Measurements from ENCODE around the gene C11orf24. TPM values are rescaled to one million over a fixed set of nuclear protein-coding genes. Genes with fewer than 3 reads are reported as not detected.

Gene C11orf24
- total RNA-seq, 2 experiments from 2014 or later = 29.2 to 30.0 TPM

DNA sequence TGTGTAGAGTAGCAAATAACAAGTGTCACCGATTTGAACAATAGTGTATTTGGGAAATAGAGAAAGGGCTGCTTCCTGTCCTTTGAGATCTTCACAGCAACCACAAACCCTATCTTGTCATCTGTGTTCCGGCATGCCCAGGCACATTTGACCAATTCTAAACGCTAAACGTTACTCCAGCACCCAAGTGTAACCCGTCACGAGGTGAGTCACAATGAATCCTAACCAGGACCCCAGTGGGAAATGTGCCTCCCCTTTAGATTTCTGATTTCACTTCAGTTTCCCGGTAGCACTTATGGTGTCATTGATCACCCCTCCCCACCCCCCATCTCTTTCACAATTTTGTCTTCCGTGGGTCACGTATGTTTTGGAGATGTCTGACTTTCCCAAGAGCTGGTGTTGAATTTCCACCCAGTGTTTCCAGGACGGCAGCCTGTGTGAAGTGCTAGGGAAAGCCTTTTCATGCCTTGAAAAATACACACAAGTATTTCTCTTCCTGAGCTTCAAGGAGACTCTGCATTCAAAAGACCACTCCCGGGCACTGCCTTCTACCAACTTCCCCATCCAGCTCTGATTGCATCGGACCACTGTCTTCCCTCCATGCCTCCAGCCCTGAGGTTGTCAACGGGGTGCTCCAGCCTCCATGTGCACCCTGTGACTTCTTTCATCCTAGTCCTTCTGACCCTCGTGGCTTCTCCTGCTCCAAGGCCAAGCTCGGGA lies 10.5 kb upstream of the C11orf24 start:
- H3K4me3 Mint-ChIP-seq = peak overlapping the region; percentile 70
- peak; percentile 90 for ATAC-seq
- peaks cover 2% of the 10 kb centered on the region for H3K27me3 Mint-ChIP-seq (ENCODE audit: low read depth)
- POLR2A ChIA-PET = interaction anchor here (1.0 kb wide), 2 partner anchors 11 to 22 kb away, joined by 3 read pairs; partner anchors contain the start of gene C11orf24
- CTCF ChIA-PET = interaction anchor here (0.8 to 1.1 kb wide), 5 partner anchors 10 to 25 kb away, joined by 3 to 6 read pairs (median 4); partner anchors contain the start of gene C11orf24
- peaks cover 32% of the 10 kb centered on the region for H3K4me1 Mint-ChIP-seq (ENCODE audit: low read depth)
- peak; percentile 76 for DNase-seq
- H3K9me3 Mint-ChIP-seq (ENCODE audit: insufficient read depth) = no peaks in the 10 kb centered on the region
- peak overlapping the region; percentile 93 for H3K27ac Mint-ChIP-seq
- H3K36me3 Mint-ChIP-seq (ENCODE audit: low read depth) = peaks cover 7% of the 10 kb centered on the region

DNA sequence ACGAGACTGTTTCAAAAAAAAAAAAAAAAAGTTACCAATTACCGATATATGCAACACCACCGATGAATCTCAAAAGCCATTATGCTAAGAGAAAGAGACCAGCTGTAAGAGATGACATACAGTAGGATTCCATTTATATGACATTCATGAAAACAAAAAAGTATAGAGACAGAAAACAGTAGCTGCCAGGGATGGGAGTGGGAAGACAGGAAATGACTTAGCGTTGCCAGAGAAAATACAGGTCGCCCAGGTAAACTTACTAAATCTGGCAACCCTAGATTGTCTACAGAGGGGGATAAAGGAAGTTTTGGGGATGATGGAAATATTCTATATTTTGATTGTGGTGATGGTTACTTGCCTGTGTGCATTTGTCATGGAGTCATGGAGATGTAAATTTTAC lies 7.9 kb upstream of the C11orf24 start:
- Mint-ChIP-seq H3K4me3 (no peak overlapping the region), H3K4me1 (ENCODE audit: low read depth) (peaks cover 30% of the 10 kb centered on the region), H3K36me3 (ENCODE audit: low read depth) (peaks cover 7% of the 10 kb centered on the region), H3K27me3 (ENCODE audit: low read depth) (peaks cover 1% of the 10 kb centered on the region), H3K27ac (no peak overlapping the region), H3K9me3 (ENCODE audit: insufficient read depth) (no peaks in the 10 kb centered on the region)
- no peak for DNase-seq
- ChIA-PET CTCF (interaction anchor here (2.0 to 4.6 kb wide), 2 partner anchors 19 to 21 kb away, joined by 8 to 19 read pairs; no protein-coding TSS in a partner anchor), POLR2A (interaction anchor here (0.7 kb wide), 1 partner anchor 35 kb away, joined by 3 read pairs; no protein-coding TSS in a partner anchor)
- ATAC-seq = no peak

GRCh38 chr11:68276861-68277260 lies 5.1 kb upstream of the C11orf24 start:
- Mint-ChIP-seq H3K4me1 (ENCODE audit: low read depth) (peaks cover 27% of the 10 kb centered on the region), H3K4me3 (no peak overlapping the region), H3K9me3 (ENCODE audit: insufficient read depth) (no peaks in the 10 kb centered on the region), H3K27ac (no peak overlapping the region), H3K36me3 (ENCODE audit: low read depth) (peaks cover 8% of the 10 kb centered on the region), H3K27me3 (ENCODE audit: low read depth) (no peaks in the 10 kb centered on the region)
- CTCF ChIA-PET = interaction anchor here (4.6 kb wide), 1 partner anchor 22 kb away, joined by 19 read pairs; no protein-coding TSS in a partner anchor
- POLR2A ChIA-PET = no interaction called here
- DNase-seq (no peak), ATAC-seq (no peak)

DNA sequence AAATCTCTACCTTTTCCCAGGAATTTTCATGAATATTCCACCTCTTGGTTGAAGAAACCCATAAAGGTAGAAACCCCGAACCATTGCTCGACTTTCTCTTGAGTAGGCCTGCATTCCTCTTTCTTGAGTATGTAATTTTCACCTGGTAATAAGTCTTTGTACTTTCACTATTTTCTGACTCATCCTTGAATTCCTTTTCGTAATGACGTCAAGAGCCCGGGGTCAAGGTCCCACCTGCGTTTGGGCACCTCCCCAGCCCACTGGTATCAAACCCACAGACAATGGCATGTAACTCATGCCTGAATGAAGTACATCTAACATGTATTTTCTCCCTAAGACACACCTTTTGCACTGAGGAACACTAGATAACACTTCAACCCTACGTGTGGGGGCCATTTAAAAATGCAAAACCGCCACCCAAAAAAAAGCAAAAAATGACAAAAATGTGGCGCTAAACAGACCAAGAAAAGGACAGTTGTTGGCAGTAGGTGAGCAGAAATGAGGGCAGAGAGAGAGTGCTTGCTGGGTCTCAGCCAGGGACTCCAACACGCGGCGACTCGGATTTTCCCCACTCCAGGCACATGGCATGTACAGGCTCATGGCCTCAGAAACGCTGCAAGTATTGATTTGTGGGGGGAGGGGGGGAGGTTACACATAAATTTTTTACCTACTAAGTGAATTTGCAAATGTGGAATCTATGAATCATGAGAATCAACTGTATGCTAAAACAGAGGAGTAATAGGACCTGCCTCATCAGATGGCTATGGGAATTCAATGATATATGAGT lies 4.1 kb upstream of the C11orf24 start:
- H3K36me3 Mint-ChIP-seq (ENCODE audit: low read depth) = peaks cover 8% of the 10 kb centered on the region
- H3K4me3 Mint-ChIP-seq = no peak overlapping the region
- peaks cover 22% of the 10 kb centered on the region for H3K4me1 Mint-ChIP-seq (ENCODE audit: low read depth)
- POLR2A ChIA-PET = no interaction called here
- H3K9me3 Mint-ChIP-seq (ENCODE audit: insufficient read depth) = no peaks in the 10 kb centered on the region
- ATAC-seq = no peak
- CTCF ChIA-PET = no interaction called here
- no peak for DNase-seq
- H3K27ac Mint-ChIP-seq = no peak overlapping the region
- no peaks in the 10 kb centered on the region for H3K27me3 Mint-ChIP-seq (ENCODE audit: low read depth)

DNA sequence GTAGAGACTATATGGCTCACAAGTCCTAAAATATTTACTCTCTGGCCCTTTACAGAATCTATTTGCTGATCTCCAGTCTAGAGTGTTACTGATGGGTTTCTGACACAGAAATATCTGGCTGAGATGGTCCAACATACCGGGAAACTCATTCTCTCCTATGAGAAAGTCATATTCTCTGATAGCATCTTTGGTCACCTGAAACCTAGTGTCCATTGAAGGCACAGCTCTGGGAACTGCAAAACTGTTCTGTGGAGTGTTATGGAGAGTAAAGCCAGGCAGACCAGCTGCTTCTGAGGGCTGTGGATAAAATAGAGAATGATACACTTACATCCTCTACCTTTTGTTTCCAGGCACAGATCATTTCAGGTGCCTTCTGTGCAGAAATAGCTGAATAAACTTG lies 2.5 kb upstream of the C11orf24 start:
- POLR2A ChIA-PET = no interaction called here
- Mint-ChIP-seq H3K9me3 (ENCODE audit: insufficient read depth) (no peaks in the 10 kb centered on the region), H3K27me3 (ENCODE audit: low read depth) (no peaks in the 10 kb centered on the region), H3K4me3 (no peak overlapping the region), H3K4me1 (ENCODE audit: low read depth) (peaks cover 28% of the 10 kb centered on the region), H3K27ac (no peak overlapping the region), H3K36me3 (ENCODE audit: low read depth) (peaks cover 9% of the 10 kb centered on the region)
- DNase-seq (no peak), ATAC-seq (no peak)
- CTCF ChIA-PET = interaction anchor here (0.6 to 6.2 kb wide), 4 partner anchors 15 to 109 kb away, joined by 3 to 61 read pairs (median 3); no protein-coding TSS in a partner anchor

DNA sequence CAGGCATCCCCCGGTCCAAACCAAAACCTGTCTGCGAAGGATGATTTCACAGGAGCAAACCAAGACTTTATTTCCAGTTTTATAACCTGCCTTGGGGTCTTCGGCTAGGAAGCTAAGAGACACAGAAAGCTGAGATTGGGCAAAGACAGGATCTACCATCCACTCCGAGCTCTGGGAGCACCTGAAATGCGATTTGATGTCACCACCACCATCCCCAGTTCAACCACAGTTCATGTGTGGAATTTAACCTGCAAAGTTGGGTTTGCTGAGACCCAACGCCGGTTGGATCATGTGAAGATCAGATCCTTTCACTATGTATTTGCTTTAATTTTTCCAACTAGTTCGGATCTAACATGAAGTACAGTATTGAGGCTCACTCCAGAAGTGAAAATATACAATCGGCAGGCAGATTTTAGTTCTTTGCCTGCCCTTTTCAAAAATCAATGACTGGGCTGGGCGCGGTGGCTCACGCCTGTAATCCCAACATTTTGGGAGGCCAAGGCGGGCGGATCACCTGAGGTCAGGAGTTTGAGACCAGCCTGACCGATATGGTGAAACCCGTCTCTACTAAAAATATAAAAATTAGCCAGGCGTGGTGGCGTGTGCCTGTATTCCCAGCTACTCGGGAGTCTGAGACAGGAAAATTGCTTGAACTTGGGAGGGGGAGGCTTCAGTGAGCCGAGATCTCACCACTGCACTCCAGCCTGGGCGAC lies 1.4 kb upstream of the C11orf24 start:
- Mint-ChIP-seq H3K4me1 (ENCODE audit: low read depth) (peaks cover 34% of the 10 kb centered on the region), H3K36me3 (ENCODE audit: low read depth) (peaks cover 13% of the 10 kb centered on the region), H3K27me3 (ENCODE audit: low read depth) (no peaks in the 10 kb centered on the region), H3K27ac (peak overlapping the region; percentile 98), H3K4me3 (peak overlapping the region; percentile 93), H3K9me3 (ENCODE audit: insufficient read depth) (no peaks in the 10 kb centered on the region)
- no peak for ATAC-seq
- CTCF ChIA-PET = interaction anchor here (1.2 to 6.2 kb wide), 4 partner anchors 14 to 109 kb away, joined by 3 to 79 read pairs (median 33); no protein-coding TSS in a partner anchor
- POLR2A ChIA-PET = interaction anchor here (1.8 kb wide), 1 partner anchor 23 kb away, joined by 8 read pairs; no protein-coding TSS in a partner anchor
- DNase-seq = no peak

- H3K36me3 Mint-ChIP-seq (ENCODE audit: low read depth) = peaks cover 30% of the 10 kb centered on the region
- no peaks in the 10 kb centered on the region for H3K9me3 Mint-ChIP-seq (ENCODE audit: insufficient read depth)
- POLR2A ChIA-PET = interaction anchor here (0.7 to 1.7 kb wide), 6 partner anchors 12 to 1384 kb away, joined by 3 to 9 read pairs (median 3); no protein-coding TSS in a partner anchor
- ATAC-seq (peak; percentile 58), DNase-seq (peak; percentile 82)
- H3K4me1 Mint-ChIP-seq (ENCODE audit: low read depth) = peaks cover 50% of the 10 kb centered on the region
- no peaks in the 10 kb centered on the region for H3K27me3 Mint-ChIP-seq (ENCODE audit: low read depth)
- CTCF ChIA-PET = interaction anchor here (0.8 to 6.2 kb wide), 14 partner anchors 7 to 240 kb away, joined by 3 to 79 read pairs (median 4); partner anchors contain the start of genes NDUFS8 and PPP6R3
- peak overlapping the region; percentile 98 for H3K27ac Mint-ChIP-seq
- peak overlapping the region; percentile 93 for H3K4me3 Mint-ChIP-seq
Observed at GRCh38 chr11:68271023-68271780, 571 bp downstream of the C11orf24 start.

DNA sequence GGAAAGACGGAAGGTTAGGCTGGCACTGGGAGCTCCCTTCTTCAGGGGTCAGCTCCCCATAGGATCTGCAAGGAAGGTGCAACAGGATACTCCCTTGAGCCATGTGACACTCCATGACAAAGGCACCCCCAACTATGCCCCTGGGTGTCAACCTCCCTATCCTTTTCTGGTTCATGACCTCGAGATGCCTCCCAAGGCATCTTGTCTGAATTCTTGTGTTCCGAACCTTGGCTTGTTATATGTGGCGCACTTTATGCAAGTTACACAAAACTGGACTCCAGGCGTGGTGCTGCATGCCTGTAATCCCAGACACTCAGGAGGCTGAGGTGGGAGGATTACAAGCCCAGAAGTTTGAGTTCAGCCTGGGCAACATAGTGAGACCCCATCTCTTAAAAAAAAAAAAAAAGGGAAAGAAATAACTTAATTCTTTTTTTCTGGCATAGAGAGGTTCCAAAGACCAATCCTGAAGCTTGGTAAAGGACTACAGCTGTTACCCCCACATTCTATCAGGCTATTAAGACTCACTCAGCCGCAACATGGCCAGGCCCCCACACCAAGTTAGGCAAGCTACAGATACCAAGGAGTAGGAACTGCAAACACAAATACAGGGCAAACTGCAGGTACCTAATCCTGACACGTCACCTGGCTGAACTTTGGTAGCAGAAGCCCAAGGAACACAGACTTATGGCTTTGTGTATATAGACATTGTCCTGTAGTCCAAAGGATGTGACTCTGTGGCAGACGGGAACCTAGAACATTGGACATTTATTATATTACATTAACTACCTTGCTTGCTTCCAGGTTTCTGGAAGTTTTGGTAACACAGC lies 1.4 kb downstream of the C11orf24 start:
- CTCF ChIA-PET = interaction anchor here (0.8 to 6.2 kb wide), 10 partner anchors 8 to 239 kb away, joined by 3 to 79 read pairs (median 4); partner anchors contain the start of genes NDUFS8 and PPP6R3
- DNase-seq (no peak), ATAC-seq (no peak)
- H3K9me3 Mint-ChIP-seq (ENCODE audit: insufficient read depth) = no peaks in the 10 kb centered on the region
- H3K27me3 Mint-ChIP-seq (ENCODE audit: low read depth) = no peaks in the 10 kb centered on the region
- H3K4me3 Mint-ChIP-seq = peak overlapping the region; percentile 93
- peaks cover 50% of the 10 kb centered on the region for H3K4me1 Mint-ChIP-seq (ENCODE audit: low read depth)
- peaks cover 33% of the 10 kb centered on the region for H3K36me3 Mint-ChIP-seq (ENCODE audit: low read depth)
- POLR2A ChIA-PET = interaction anchor here (1.7 kb wide), 1 partner anchor 112 kb away, joined by 5 read pairs; no protein-coding TSS in a partner anchor
- peak overlapping the region; percentile 98 for H3K27ac Mint-ChIP-seq

DNA sequence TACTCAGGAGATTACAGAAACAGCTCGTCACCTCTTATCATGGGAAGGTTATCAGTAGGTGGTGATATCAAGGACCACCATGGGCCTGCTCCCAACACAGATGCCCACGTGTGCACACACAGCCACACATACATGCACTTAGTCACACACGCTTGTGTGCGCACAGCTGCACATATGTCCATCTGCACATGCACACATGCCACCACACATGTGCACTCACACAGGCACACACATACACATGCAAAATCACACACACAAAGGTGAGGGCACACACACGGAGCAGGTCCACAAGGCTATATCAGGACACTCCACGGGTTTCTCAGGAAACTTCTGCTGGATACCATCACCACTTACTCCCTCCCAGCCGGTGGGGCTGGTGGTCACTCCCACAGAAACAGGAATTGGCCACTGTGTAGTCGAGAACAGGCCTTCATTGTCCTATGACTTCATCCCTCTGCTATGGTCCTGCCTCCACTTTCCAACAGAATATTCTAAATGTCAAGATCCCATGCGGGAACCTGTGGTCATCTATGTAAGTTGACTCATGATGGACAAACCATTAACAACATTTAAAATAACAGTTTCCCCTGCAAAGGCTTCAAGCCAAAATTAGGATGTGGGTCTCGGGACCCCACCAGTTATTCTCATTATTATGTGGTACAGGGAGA lies 2.2 kb downstream of the C11orf24 start:
- Mint-ChIP-seq H3K4me1 (ENCODE audit: low read depth) (peaks cover 50% of the 10 kb centered on the region), H3K4me3 (no peak overlapping the region), H3K27me3 (ENCODE audit: low read depth) (no peaks in the 10 kb centered on the region), H3K27ac (no peak overlapping the region), H3K9me3 (ENCODE audit: insufficient read depth) (no peaks in the 10 kb centered on the region), H3K36me3 (ENCODE audit: low read depth) (peaks cover 37% of the 10 kb centered on the region)
- DNase-seq (no peak), ATAC-seq (no peak)
- CTCF ChIA-PET = interaction anchor here (1.1 to 6.2 kb wide), 5 partner anchors 9 to 114 kb away, joined by 3 to 79 read pairs (median 5); no protein-coding TSS in a partner anchor
- POLR2A ChIA-PET = no interaction called here

- H3K9me3 Mint-ChIP-seq (ENCODE audit: insufficient read depth) = no peaks in the 10 kb centered on the region
- peaks cover 41% of the 10 kb centered on the region for H3K4me1 Mint-ChIP-seq (ENCODE audit: low read depth)
- DNase-seq (no peak), ATAC-seq (no peak)
- no peak overlapping the region for H3K27ac Mint-ChIP-seq
- H3K36me3 Mint-ChIP-seq (ENCODE audit: low read depth) = peaks cover 46% of the 10 kb centered on the region
- H3K4me3 Mint-ChIP-seq = no peak overlapping the region
- no peaks in the 10 kb centered on the region for H3K27me3 Mint-ChIP-seq (ENCODE audit: low read depth)
- ChIA-PET POLR2A (no interaction called here), CTCF (interaction anchor here (1.4 kb wide), 1 partner anchor 30 kb away, joined by 7 read pairs; no protein-coding TSS in a partner anchor)
Observed at GRCh38 chr11:68267881-68268240, 3.9 kb downstream of the C11orf24 start.

Data from activated CD8-positive, alpha-beta T cell treated with anti-CD3 and anti-CD28 coated beads, Interleukin-2, amount 10 ng/mL, durations not matched to agents 7 days and 5 days (primary cell).